Measurements from ENCODE around the gene ZBTB7C.
"Not testable (repeated sequence)": the region's sequence is repeated elsewhere in the genome, so short reads cannot be mapped to it uniquely, and the experiment has no call there.

The ZBTB7C gene

GRCh38 chr18:48442761-48443160, 33.6 kb upstream of the ZBTB7C start:
- peaks cover 6 to 43% (median 37%) of the 10 kb centered on the region in 5 donors for H3K4me1 ChIP-seq (ENCODE audit: control insufficient read depth in 5 of 5, insufficient read depth in 5 of 5, low read length in 5 of 5)
- no peaks in the 10 kb centered on the region for H3K27me3 ChIP-seq (ENCODE audit: control insufficient read depth in 5 of 5, insufficient read depth in 4 of 5, low read length in 5 of 5)
- H3K36me3 ChIP-seq (ENCODE audit: control insufficient read depth in 5 of 5, insufficient read depth in 5 of 5, low read length in 5 of 5), result no peaks in the 10 kb centered on the region
- H3K27ac ChIP-seq (ENCODE audit: low read depth, low read length), result peak overlapping the region; percentile 83
- H3K9me3 ChIP-seq (ENCODE audit: control insufficient read depth in 5 of 5, low read length in 5 of 5), result no peaks in the 10 kb centered on the region
- peak overlapping the region in 1 of 5 donors; percentile 36 for H3K9ac ChIP-seq (ENCODE audit: low read length in 5 of 5)
- H3K4me3 ChIP-seq (ENCODE audit: low read depth in 1 of 5, low read length in 5 of 5), result no peak overlapping the region

- H3K9ac ChIP-seq (ENCODE audit: low read length in 5 of 5), result peak overlapping the region in 2 of 5 donors; percentile 38 to 50
Observed at GRCh38 chr18:48441405-48441881, 32.3 kb upstream of the ZBTB7C start.

GRCh38 chr18:48440924-48441323, 31.7 kb upstream of the ZBTB7C start:
- H3K9me3 ChIP-seq (ENCODE audit: control insufficient read depth in 5 of 5, low read length in 5 of 5), result no peaks in the 10 kb centered on the region
- H3K27ac ChIP-seq (ENCODE audit: low read depth, low read length), result peak overlapping the region; percentile 83
- no peaks in the 10 kb centered on the region for H3K27me3 ChIP-seq (ENCODE audit: control insufficient read depth in 5 of 5, insufficient read depth in 4 of 5, low read length in 5 of 5)
- no peaks in the 10 kb centered on the region for H3K36me3 ChIP-seq (ENCODE audit: control insufficient read depth in 5 of 5, insufficient read depth in 5 of 5, low read length in 5 of 5)
- peaks cover 4 to 37% (median 29%) of the 10 kb centered on the region in 5 donors for H3K4me1 ChIP-seq (ENCODE audit: control insufficient read depth in 5 of 5, insufficient read depth in 5 of 5, low read length in 5 of 5)
- H3K9ac ChIP-seq (ENCODE audit: low read length in 5 of 5), result peak overlapping the region in 1 of 5 donors; percentile 50
- H3K4me3 ChIP-seq (ENCODE audit: low read depth in 1 of 5, low read length in 5 of 5), result peak overlapping the region in 3 of 5 donors; percentile 4 to 40 (median 40)

More at GRCh38 chr18:48441405-48441881, 32.3 kb upstream of the ZBTB7C start:
- Histone ChIP-seq H3K4me1 (ENCODE audit: control insufficient read depth in 5 of 5, insufficient read depth in 5 of 5, low read length in 5 of 5) (peaks cover 4 to 37% (median 31%) of the 10 kb centered on the region in 5 donors), H3K4me3 (ENCODE audit: low read depth in 1 of 5, low read length in 5 of 5) (peak overlapping the region in 4 of 5 donors; percentile 4 to 40 (median 40)), H3K36me3 (ENCODE audit: control insufficient read depth in 5 of 5, insufficient read depth in 5 of 5, low read length in 5 of 5) (no peaks in the 10 kb centered on the region), H3K9me3 (ENCODE audit: control insufficient read depth in 5 of 5, low read length in 5 of 5) (no peaks in the 10 kb centered on the region), H3K27me3 (ENCODE audit: control insufficient read depth in 5 of 5, insufficient read depth in 4 of 5, low read length in 5 of 5) (no peaks in the 10 kb centered on the region), H3K27ac (ENCODE audit: low read depth, low read length) (peak overlapping the region; percentile 83)

DNA sequence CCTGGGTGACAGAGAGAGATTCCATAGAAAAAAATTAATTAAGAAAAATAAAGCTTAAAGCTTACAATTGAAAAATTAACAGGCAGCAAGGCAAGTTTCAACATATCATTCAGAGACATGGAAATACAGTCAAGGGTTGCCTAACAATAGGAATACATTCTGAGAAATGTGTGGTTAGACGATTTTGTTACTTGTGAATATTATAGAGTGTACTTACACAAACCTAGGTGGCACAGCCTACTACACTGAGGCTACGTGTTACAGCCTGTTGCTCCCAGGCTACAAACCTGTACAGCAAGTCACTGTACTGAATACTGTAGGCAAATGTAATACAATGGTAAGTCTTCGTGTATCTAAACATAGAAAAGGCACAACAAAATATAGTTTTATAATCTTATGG, 27.7 kb upstream of the ZBTB7C start:
- Histone ChIP-seq H3K27ac (ENCODE audit: low read depth, low read length) (no peak overlapping the region), H3K4me3 (ENCODE audit: low read depth in 1 of 5, low read length in 5 of 5) (no peak overlapping the region), H3K36me3 (ENCODE audit: control insufficient read depth in 5 of 5, insufficient read depth in 5 of 5, low read length in 5 of 5) (no peaks in the 10 kb centered on the region), H3K27me3 (ENCODE audit: control insufficient read depth in 5 of 5, insufficient read depth in 4 of 5, low read length in 5 of 5) (no peaks in the 10 kb centered on the region), H3K4me1 (ENCODE audit: control insufficient read depth in 5 of 5, insufficient read depth in 5 of 5, low read length in 5 of 5) (peaks cover under 1 to 35% (median 21%) of the 10 kb centered on the region in 5 donors), H3K9ac (ENCODE audit: low read length in 5 of 5) (no peak overlapping the region), H3K9me3 (ENCODE audit: control insufficient read depth in 5 of 5, low read length in 5 of 5) (no peaks in the 10 kb centered on the region)

DNA sequence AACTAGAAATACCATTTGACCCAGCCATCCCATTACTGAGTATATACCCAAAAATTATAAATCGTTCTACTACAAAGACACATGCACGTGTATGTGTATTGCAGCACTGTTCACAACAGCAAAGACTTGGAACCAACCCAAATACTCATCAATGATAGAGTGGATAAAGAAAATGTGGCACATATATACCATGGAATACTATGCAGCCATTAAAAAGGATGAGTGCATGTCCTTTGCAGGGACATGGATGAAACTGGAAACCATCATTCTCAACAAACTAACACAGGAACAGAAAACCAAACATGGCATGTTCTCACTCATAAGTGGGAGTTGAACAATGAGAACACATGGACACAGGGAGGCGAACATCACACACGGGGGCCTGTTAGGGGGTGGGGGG, 25.2 kb upstream of the ZBTB7C start:
- not testable (repeated sequence) for H3K36me3 ChIP-seq (ENCODE audit: control insufficient read depth in 5 of 5, insufficient read depth in 5 of 5, low read length in 5 of 5); H3K27ac ChIP-seq (ENCODE audit: low read depth, low read length)

DNA sequence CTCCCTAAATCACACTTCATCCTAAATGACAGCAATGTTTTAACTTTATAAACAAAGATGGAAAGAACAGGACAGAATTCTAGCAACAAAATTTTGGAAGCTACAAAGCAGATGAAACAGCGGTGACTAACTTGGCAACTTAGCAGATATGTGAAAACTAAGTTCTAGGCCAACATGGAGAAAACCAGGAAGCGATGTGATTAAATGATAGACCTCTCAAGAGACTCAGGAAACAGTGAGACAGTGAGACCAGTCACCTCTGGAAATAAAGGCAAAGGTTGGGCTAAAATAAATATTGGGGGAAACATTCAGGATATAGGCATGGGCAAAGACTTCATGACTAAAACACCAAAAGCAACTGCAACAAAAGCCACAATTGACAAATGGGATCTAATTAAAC, 24.4 kb upstream of the ZBTB7C start:
- H3K4me3 ChIP-seq (ENCODE audit: low read depth in 1 of 5, low read length in 5 of 5), result no peak overlapping the region
- no peak overlapping the region for H3K9ac ChIP-seq (ENCODE audit: low read length in 5 of 5)
- no peak overlapping the region for H3K27ac ChIP-seq (ENCODE audit: low read depth, low read length)
- no peaks in the 10 kb centered on the region for H3K27me3 ChIP-seq (ENCODE audit: control insufficient read depth in 5 of 5, insufficient read depth in 4 of 5, low read length in 5 of 5)
- peaks cover 0 to 19% (median 5%) of the 10 kb centered on the region in 5 donors for H3K4me1 ChIP-seq (ENCODE audit: control insufficient read depth in 5 of 5, insufficient read depth in 5 of 5, low read length in 5 of 5)
- no peaks in the 10 kb centered on the region for H3K36me3 ChIP-seq (ENCODE audit: control insufficient read depth in 5 of 5, insufficient read depth in 5 of 5, low read length in 5 of 5)
- H3K9me3 ChIP-seq (ENCODE audit: control insufficient read depth in 5 of 5, low read length in 5 of 5), result no peaks in the 10 kb centered on the region

More for the DNA sequence above, 25.2 kb upstream of the ZBTB7C start:
- peaks cover 0 to 19% (median 5%) of the 10 kb centered on the region in 5 donors for H3K4me1 ChIP-seq (ENCODE audit: control insufficient read depth in 5 of 5, insufficient read depth in 5 of 5, low read length in 5 of 5)
- H3K9ac ChIP-seq (ENCODE audit: low read length in 5 of 5); H3K9me3 ChIP-seq (ENCODE audit: control insufficient read depth in 5 of 5, low read length in 5 of 5); H3K4me3 ChIP-seq (ENCODE audit: low read depth in 1 of 5, low read length in 5 of 5); H3K27me3 ChIP-seq (ENCODE audit: control insufficient read depth in 5 of 5, insufficient read depth in 4 of 5, low read length in 5 of 5): not testable (repeated sequence)

DNA sequence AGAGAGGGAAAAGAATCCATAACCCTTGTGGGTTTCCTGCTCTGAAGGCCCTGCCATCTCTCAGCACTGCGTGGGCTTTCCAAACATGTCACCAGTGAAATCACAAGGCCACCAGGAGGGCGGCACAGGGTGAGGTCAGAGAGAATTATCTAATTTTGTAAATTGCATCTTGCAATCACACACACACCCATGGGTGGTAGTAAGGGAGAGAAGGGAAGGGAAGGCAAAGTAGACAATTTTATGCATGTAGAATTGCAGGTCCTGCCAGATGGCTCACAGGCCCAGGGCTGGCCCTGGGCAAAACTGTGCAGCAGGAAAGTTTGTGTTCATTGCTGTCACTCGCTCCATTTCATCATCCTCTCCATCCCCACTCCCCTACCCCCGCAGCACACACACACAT, 21.0 kb upstream of the ZBTB7C start:
- H3K36me3 ChIP-seq (ENCODE audit: control insufficient read depth in 5 of 5, insufficient read depth in 5 of 5, low read length in 5 of 5), result no peaks in the 10 kb centered on the region
- H3K9ac ChIP-seq (ENCODE audit: low read length in 5 of 5), result no peak overlapping the region
- no peaks in the 10 kb centered on the region for H3K27me3 ChIP-seq (ENCODE audit: control insufficient read depth in 5 of 5, insufficient read depth in 4 of 5, low read length in 5 of 5)
- no peak overlapping the region for H3K27ac ChIP-seq (ENCODE audit: low read depth, low read length)
- peaks cover 0 to 6% (median 4%) of the 10 kb centered on the region in 5 donors for H3K4me1 ChIP-seq (ENCODE audit: control insufficient read depth in 5 of 5, insufficient read depth in 5 of 5, low read length in 5 of 5)
- no peaks in the 10 kb centered on the region for H3K9me3 ChIP-seq (ENCODE audit: control insufficient read depth in 5 of 5, low read length in 5 of 5)
- H3K4me3 ChIP-seq (ENCODE audit: low read depth in 1 of 5, low read length in 5 of 5), result no peak overlapping the region

DNA sequence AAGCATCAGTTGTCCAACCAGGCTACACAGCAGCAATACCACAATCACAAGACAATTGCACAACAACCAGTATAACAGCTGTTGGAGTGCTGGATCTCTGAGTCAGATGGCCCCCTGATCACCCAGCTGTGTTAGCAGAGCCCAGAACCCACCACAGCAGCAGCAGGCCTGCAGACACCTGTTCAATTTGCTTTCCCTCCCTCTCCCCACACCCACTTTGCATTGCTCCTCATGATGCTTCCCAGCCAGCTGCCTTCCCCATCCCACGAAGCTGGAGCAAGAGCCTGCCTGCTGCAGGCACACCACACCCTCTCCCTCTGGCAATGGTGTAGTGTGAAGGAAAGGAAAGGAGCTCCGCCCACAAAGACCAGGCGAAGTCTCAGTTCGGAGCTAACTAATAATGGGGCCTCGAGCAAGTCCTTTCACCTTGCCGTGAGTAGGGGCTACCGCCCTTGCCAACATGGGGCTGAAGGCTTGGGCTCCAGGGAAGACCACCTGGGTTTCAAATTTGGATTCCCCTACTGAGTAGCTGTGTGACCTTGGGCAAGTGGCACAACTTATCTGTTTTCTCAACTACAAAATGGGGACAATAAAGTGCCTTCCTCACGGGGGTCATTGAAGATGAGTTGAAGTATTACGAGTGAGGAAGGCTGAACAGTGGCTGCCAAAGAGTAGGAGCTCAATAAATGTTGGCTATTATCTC, 19.4 kb upstream of the ZBTB7C start:
- no peaks in the 10 kb centered on the region for H3K36me3 ChIP-seq (ENCODE audit: control insufficient read depth in 5 of 5, insufficient read depth in 5 of 5, low read length in 5 of 5)
- no peaks in the 10 kb centered on the region for H3K9me3 ChIP-seq (ENCODE audit: control insufficient read depth in 5 of 5, low read length in 5 of 5)
- H3K27me3 ChIP-seq (ENCODE audit: control insufficient read depth in 5 of 5, insufficient read depth in 4 of 5, low read length in 5 of 5), result no peaks in the 10 kb centered on the region
- peaks cover 0 to 4% (median 0%) of the 10 kb centered on the region in 5 donors for H3K4me1 ChIP-seq (ENCODE audit: control insufficient read depth in 5 of 5, insufficient read depth in 5 of 5, low read length in 5 of 5)
- no peak overlapping the region for H3K27ac ChIP-seq (ENCODE audit: low read depth, low read length)
- H3K4me3 ChIP-seq (ENCODE audit: low read depth in 1 of 5, low read length in 5 of 5), result no peak overlapping the region
- H3K9ac ChIP-seq (ENCODE audit: low read length in 5 of 5), result no peak overlapping the region

DNA sequence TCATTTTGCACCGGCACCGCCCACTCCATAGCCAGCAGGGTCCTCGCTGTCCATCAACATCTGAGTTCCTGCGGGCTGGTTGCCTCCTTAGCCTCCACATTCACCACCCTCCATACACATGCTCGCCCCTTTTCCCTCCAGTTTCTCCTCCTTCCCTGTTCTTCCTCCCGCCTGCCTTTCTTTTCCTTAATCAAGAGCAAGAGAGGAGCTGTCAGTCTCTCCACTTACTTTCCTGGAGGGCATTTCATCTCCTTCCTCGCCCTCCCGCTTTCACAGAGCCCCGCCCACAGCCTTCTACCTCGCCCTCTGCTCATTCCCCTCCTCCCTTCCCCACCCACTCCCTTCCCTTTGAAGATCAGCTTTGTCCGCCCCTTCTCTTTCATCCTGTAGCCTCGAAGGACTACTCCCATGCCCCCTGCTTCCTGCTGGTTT, 13.8 kb upstream of the ZBTB7C start:
- Histone ChIP-seq H3K4me3 (ENCODE audit: low read depth in 1 of 5, low read length in 5 of 5) (no peak overlapping the region), H3K9ac (ENCODE audit: low read length in 5 of 5) (no peak overlapping the region)

DNA sequence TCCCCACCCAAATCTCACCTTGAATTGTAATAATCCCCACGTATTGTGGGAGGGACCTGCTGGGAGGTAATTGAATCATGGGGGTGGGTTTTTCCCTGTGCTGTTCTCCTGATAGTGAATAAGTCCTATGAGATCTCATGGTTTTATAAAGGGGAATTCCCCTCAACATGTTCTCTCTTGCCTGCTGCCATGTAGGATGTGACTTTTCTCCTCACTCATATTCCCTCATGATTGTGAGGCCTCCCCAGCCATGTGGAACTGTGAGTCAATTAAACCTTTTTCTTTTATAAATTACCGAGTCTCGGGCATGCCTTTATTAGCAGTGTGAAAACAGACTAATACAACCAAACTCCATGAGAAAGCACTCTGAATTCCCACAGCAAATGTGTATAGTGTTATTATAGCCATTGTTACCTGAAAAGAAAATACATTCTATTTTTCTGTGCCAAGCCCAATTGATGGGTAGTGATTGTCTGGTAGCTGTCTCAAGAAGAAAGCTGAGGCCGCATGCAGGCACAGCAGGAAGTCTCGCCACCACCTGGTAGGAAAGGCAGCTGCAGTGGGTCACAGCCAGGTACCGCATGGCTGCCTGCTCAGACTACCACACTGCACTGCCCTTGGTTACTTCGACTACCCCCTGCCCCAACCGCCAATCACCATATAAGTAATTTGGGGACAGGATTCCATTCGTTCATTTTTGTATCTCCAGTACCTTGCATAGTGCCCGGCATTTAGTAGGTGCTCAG, 10.3 kb upstream of the ZBTB7C start:
- H3K4me1 ChIP-seq (ENCODE audit: control insufficient read depth in 5 of 5, insufficient read depth in 5 of 5, low read length in 5 of 5), result peaks cover 0 to 15% (median 10%) of the 10 kb centered on the region in 5 donors
- no peak overlapping the region for H3K4me3 ChIP-seq (ENCODE audit: low read depth in 1 of 5, low read length in 5 of 5)
- peaks cover 0 to 13% (median 0%) of the 10 kb centered on the region in 5 donors for H3K27me3 ChIP-seq (ENCODE audit: control insufficient read depth in 5 of 5, insufficient read depth in 4 of 5, low read length in 5 of 5)
- H3K9me3 ChIP-seq (ENCODE audit: control insufficient read depth in 5 of 5, low read length in 5 of 5), result no peaks in the 10 kb centered on the region
- H3K9ac ChIP-seq (ENCODE audit: low read length in 5 of 5), result no peak overlapping the region
- H3K36me3 ChIP-seq (ENCODE audit: control insufficient read depth in 5 of 5, insufficient read depth in 5 of 5, low read length in 5 of 5), result no peaks in the 10 kb centered on the region
- no peak overlapping the region for H3K27ac ChIP-seq (ENCODE audit: low read depth, low read length)

More for the DNA sequence above, 13.8 kb upstream of the ZBTB7C start:
- Histone ChIP-seq H3K27ac (ENCODE audit: low read depth, low read length) (no peak overlapping the region), H3K36me3 (ENCODE audit: control insufficient read depth in 5 of 5, insufficient read depth in 5 of 5, low read length in 5 of 5) (no peaks in the 10 kb centered on the region), H3K9me3 (ENCODE audit: control insufficient read depth in 5 of 5, low read length in 5 of 5) (no peaks in the 10 kb centered on the region), H3K4me1 (ENCODE audit: control insufficient read depth in 5 of 5, insufficient read depth in 5 of 5, low read length in 5 of 5) (peaks cover 0 to 11% (median 8%) of the 10 kb centered on the region in 5 donors), H3K27me3 (ENCODE audit: control insufficient read depth in 5 of 5, insufficient read depth in 4 of 5, low read length in 5 of 5) (peaks cover 0 to 13% (median 0%) of the 10 kb centered on the region in 5 donors)
